Right lobe of liver (tissue), 4 donors: ENCODE data around the gene SLC22A6.

Experiments
- CTCF ChIP-seq, 4 donors: fragments of 200-600 bp in 3 of 4; fragments of 450-650 bp in 1 of 4; IDR thresholded peaks; one replicate each; pipeline versions ENCODE4 v1.5.1 to v1.8.0; 2016 to 2022; ENCODE audit warnings: antibody characterized with exemption in 4 of 4, mild to moderate bottlenecking in 2 of 4
- POLR2A ChIP-seq: fragments of 450-650 bp; IDR thresholded peaks from one replicate; pipeline ENCODE4 v1.6.1; 2017; ENCODE audit warnings: antibody characterized with exemption, mild to moderate bottlenecking
- donor health status: DM: no; HTN: no; CAD: no.
- donor health status: DM: no; HTN: no; CAD: no.
- donor health status: DM: no; HTN: yes; CAD: no.

GRCh38 chr11:62962391-62962790 is 22.4 kb downstream of the SLC22A6 start:
- no peak for TF ChIP-seq CTCF (IDR thresholded peaks at IDR 0.05)
- no peak for TF ChIP-seq POLR2A
